Adrenal gland (tissue), 12 donors: ENCODE data around the gene GPRC5A. TPM values are rescaled to one million over a fixed set of nuclear protein-coding genes. Genes with fewer than 3 reads are reported as not detected.

Experiments
- DNase-seq, 7 donors: peaks; one replicate each; pipeline ENCODE4 v3.0.0-alpha.2; 2019 to 2020
- H3K27ac ChIP-seq, 5 donors: fragments of 200-600 bp; sonication (generic) in 4 of 5; 1 replicate in 3 of 5; 2 replicates in 2 of 5; pipeline versions ENCODE4 v1.5.1 to v1.8.0; 2016 to 2020; ENCODE audit warnings: mild to moderate bottlenecking in 1 of 5
- H3K27me3 ChIP-seq: fragments of 200-600 bp; 2 replicates; pipeline ENCODE4 v1.8.0; 2021
- H3K36me3 ChIP-seq, 2 donors: fragments of 200-600 bp; replicated peaks in 1 of 2; 1 replicate in 1 of 2; 2 replicates in 1 of 2; pipeline versions ENCODE4 v1.5.1 to v1.8.0; 2018 to 2022
- H3K4me1 ChIP-seq, 2 donors: fragments of 200-600 bp; replicated peaks in 1 of 2; 1 replicate in 1 of 2; 2 replicates in 1 of 2; pipeline versions ENCODE4 v1.5.1 to v1.8.0; 2018 to 2021
- H3K4me3 ChIP-seq, 4 donors: fragments of 200-600 bp; sonication (generic) in 3 of 4; one replicate each; pipeline ENCODE4 v1.5.1; 2016 to 2018
- H3K9me3 ChIP-seq, 3 donors: fragments of 200-600 bp; sonication (generic) in 1 of 3; replicated peaks in 1 of 3; 1 replicate in 2 of 3; 2 replicates in 1 of 3; pipeline versions ENCODE4 v1.5.1 to v1.8.0; 2016 to 2021
- POLR2A ChIP-seq, 2 donors: fragments of 450-650 bp; IDR thresholded peaks; one replicate each; pipeline ENCODE4 v1.6.1; 2017; ENCODE audit warnings: antibody characterized with exemption in 2 of 2, mild to moderate bottlenecking in 2 of 2, moderate library complexity in 1 of 2
- WGBS, 4 donors: extraction: QIAGEN DNeasy Blood & Tissue Kit in 2 of 4; methylation state at CpG; one replicate each; pipeline versions ENCODE4 v1.1.5 to v1.1.7; 2013 to 2017; 5-methylcytosine and 5-hydroxymethylcytosine counted together
- intact Hi-C, 2 donors: fragments of 100-400 bp; cut with DNase I; formaldehyde crosslinking; loops; one replicate each; pipeline versions ENCODE4 v1.14.1 to v1.15.0; 2022 to 2023
- polyA plus RNA-seq, 3 donors: library from polyadenylated mRNA; stranded (reverse); fragments of 200-250 nt in 2 of 3; fragments of 350-450 nt in 1 of 3; fragmentation: Illumina TruSeq in 1 of 3; extraction: RNeasy Lipid Tissue Mini Kit (QIAGEN cat#74804) in 1 of 3; gene quantifications; one replicate each; pipeline ENCODE4 v1.2.3, GENCODE V29; 2013 to 2014
- total RNA-seq, 9 donors: library from RNA; depleted of rRNA in 4 of 9; stranded (reverse); fragments of >200 nt in 4 of 9; fragments of 120-200 nt in 1 of 9; fragmentation: NEBNext Ultra II Directional in 1 of 9; extraction: Animal tissue kit (Norgen Biotek cat#: 25700) in 1 of 9; gene quantifications; one replicate each; pipeline versions ENCODE4 v1.1.0 to v1.2.4, GENCODE V29; 2013 to 2023
- TF ChIP-seq, protein P1 (sequence below), 6 experiments: fragments of 450-650 bp in 4 of 6; fragments of 200-600 bp in 2 of 6; sonication (generic) in 1 of 6; IDR thresholded peaks; 1 replicate in 5 of 6; 2 replicates in 1 of 6; pipeline versions ENCODE4 v1.5.1 to v1.8.0; 2016 to 2021; ENCODE audit warnings: antibody characterized with exemption in 6 of 6, mild to moderate bottlenecking in 2 of 6, moderate library complexity in 1 of 6
- donor health status: healthy with polysubstance abuse.
- donor health status: Bipolar disorder and iron deficiency.
- donor health status: DM: yes; HTN: yes; CAD: no.
- donor health status: DM: no; HTN: no; CAD: no.
- donor health status: DM: no; HTN: no; CAD: no.
- donor health status: DM: yes; HTN: yes; CAD: no.

The GPRC5A gene
- total and polyA plus RNA-seq, 12 donors: 0.33 to 22.3 (median 6.2) TPM

DNA sequence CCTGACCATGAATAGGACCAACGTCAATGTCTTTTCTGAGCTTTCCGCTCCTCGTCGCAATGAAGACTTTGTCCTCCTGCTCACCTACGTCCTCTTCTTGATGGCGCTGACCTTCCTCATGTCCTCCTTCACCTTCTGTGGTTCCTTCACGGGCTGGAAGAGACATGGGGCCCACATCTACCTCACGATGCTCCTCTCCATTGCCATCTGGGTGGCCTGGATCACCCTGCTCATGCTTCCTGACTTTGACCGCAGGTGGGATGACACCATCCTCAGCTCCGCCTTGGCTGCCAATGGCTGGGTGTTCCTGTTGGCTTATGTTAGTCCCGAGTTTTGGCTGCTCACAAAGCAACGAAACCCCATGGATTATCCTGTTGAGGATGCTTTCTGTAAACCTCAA lies 17.3 kb downstream of the GPRC5A start:
- no peak for DNase-seq
- intact Hi-C loops: no loop called here
- TF ChIP-seq, protein P1, sequence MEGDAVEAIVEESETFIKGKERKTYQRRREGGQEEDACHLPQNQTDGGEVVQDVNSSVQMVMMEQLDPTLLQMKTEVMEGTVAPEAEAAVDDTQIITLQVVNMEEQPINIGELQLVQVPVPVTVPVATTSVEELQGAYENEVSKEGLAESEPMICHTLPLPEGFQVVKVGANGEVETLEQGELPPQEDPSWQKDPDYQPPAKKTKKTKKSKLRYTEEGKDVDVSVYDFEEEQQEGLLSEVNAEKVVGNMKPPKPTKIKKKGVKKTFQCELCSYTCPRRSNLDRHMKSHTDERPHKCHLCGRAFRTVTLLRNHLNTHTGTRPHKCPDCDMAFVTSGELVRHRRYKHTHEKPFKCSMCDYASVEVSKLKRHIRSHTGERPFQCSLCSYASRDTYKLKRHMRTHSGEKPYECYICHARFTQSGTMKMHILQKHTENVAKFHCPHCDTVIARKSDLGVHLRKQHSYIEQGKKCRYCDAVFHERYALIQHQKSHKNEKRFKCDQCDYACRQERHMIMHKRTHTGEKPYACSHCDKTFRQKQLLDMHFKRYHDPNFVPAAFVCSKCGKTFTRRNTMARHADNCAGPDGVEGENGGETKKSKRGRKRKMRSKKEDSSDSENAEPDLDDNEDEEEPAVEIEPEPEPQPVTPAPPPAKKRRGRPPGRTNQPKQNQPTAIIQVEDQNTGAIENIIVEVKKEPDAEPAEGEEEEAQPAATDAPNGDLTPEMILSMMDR (IDR thresholded peaks at IDR 0.05): no peak
- no peak for TF ChIP-seq POLR2A (IDR thresholded peaks at IDR 0.05)
- no peaks in the 10 kb centered on the region for H3K36me3 ChIP-seq
- no peaks in the 10 kb centered on the region for H3K27me3 ChIP-seq
- no peaks in the 10 kb centered on the region for H3K9me3 ChIP-seq
- H3K27ac ChIP-seq: no peak overlapping the region
- H3K4me1 ChIP-seq: peaks cover 7 to 14% of the 10 kb centered on the region in 2 donors
- 94 to 98% (median 96%) methylated on average over 12 of the region's 12 CpGs for WGBS, 4 donors
- no peak overlapping the region for H3K4me3 ChIP-seq

DNA sequence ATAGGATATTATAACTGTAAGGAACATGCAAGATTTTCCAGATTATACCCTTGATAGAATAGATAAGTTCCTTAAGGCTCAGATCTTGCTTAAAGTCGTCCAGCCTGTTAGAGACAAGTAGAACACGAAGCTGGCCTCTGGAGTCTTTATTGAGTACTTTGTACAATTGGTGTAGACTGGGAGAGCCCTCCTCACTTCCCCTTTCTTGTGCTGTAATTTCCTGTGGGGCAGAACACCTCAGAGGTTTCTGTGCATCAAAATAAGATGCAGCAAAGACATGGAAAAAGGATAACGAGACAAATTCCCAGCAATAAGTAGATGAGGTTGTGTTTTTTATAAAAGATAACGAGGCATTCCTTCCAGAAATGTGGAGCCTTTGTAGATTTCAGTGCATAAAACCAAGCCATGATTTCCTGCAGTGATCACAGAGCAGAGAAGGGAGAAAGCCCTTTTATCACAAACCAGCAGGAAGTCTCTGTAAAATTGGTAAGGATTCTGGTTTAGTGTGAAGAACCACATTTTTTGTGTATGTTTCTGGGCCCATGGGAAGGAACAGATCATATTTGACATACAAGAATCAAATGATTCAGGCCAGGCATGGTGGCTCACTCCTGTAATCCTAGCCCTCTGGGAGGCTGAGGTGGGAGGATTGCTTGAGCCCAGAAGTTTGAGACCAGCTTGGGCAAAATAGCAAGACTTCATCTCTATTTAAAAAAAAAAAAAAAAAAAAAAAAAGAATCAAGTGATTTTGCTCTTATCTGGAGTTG lies 18.0 kb downstream of the GPRC5A start:
- TF ChIP-seq, protein P1 (IDR thresholded peaks at IDR 0.05): no peak
- TF ChIP-seq POLR2A (IDR thresholded peaks at IDR 0.05): no peak
- Histone ChIP-seq H3K27me3 (no peaks in the 10 kb centered on the region), H3K27ac (peak overlapping the region in 1 of 5 donors; percentile 50), H3K4me1 (peaks cover 7 to 14% of the 10 kb centered on the region in 2 donors), H3K36me3 (no peaks in the 10 kb centered on the region), H3K9me3 (no peaks in the 10 kb centered on the region), H3K4me3 (no peak overlapping the region)
- DNase-seq: no peak
- WGBS, 4 donors: 61 to 71% (median 67%) methylated on average over 4 of the region's 4 CpGs
- intact Hi-C loops: no loop called here

DNA sequence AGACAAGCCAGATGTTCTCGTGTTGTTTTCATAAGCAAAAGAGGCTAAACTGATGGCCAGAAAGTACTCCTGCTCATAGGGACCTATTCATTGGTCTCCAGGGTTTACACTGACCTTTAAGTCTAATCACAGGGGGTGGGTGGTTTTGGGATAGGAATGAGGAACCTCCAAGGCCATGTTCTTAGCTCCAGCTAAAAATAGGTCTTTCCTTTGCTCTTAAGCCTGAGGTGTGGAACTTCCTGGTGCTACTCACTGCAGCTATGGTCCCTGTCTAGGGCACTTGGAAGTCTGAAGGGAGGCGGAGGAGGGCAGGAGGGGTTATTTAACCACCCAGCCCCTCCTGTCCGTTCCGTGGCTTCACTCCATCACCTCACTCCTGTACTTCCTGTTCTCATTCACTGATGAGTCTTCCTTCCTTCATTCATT lies 18.6 kb downstream of the GPRC5A start:
- Histone ChIP-seq H3K4me1 (peaks cover 7 to 14% of the 10 kb centered on the region in 2 donors), H3K27me3 (no peaks in the 10 kb centered on the region), H3K4me3 (no peak overlapping the region), H3K27ac (peak overlapping the region in 2 of 5 donors; percentile 37 to 77), H3K36me3 (no peaks in the 10 kb centered on the region), H3K9me3 (no peaks in the 10 kb centered on the region)
- intact Hi-C loops: loop anchor here in 1 of 2 donors (10.0 kb wide), 1 partner anchor 185 kb away; no protein-coding TSS in a partner anchor
- TF ChIP-seq POLR2A (IDR thresholded peaks at IDR 0.05): no peak
- TF ChIP-seq, protein P1 (IDR thresholded peaks at IDR 0.05): no peak
- 38 to 51% (median 45%) methylated on average over 4 of the region's 4 CpGs for WGBS, 4 donors
- peak in 1 of 7 donors; percentile 39 for DNase-seq

DNA sequence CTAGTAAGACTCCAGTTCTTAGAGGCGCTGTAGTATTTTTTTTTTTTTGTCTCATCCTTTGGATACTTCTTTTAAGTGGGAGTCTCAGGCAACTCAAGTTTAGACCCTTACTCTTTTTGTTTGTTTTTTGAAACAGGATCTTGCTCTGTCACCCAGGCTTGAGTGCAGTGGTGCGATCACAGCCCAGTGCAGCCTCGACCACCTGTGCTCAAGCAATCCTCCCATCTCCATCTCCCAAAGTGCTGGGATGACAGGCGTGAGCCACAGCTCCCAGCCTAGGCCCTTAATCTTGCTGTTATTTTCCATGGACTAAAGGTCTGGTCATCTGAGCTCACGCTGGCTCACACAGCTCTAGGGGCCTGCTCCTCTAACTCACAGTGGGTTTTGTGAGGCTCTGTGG lies 21.3 kb downstream of the GPRC5A start:
- no peaks in the 10 kb centered on the region for H3K36me3 ChIP-seq
- H3K9me3 ChIP-seq: no peaks in the 10 kb centered on the region
- DNase-seq: no peak
- H3K4me1 ChIP-seq: peaks cover 11 to 20% of the 10 kb centered on the region in 2 donors
- intact Hi-C loops: loop anchor here in 1 of 2 donors (10.0 kb wide), 1 partner anchor 182 kb away; no protein-coding TSS in a partner anchor
- no peaks in the 10 kb centered on the region for H3K27me3 ChIP-seq
- TF ChIP-seq POLR2A (IDR thresholded peaks at IDR 0.05): no peak
- TF ChIP-seq, protein P1 (IDR thresholded peaks at IDR 0.05): no peak
- H3K27ac ChIP-seq: no peak overlapping the region
- H3K4me3 ChIP-seq: no peak overlapping the region
- whole genome bisulfite sequencing, 4 donors: 92 to 95% (median 94%) methylated on average over 5 of the region's 5 CpGs
